ENCODE data around the gene RIC3.

Gene RIC3

GRCh38 chr11:8126649-8127289, 42.1 kb downstream of the RIC3 start (continued):
- TF ChIP-seq POU6F1 (CRISPR knock-in tag; IDR thresholded peaks at IDR 0.05; ENCODE audit: borderline replicate concordance, low read depth) (no peak), ZFP30 (CRISPR knock-in tag; IDR thresholded peaks at IDR 0.05) (no peak), CREB5 (CRISPR knock-in tag; IDR thresholded peaks at IDR 0.05; ENCODE audit: low read depth) (no peak), SNAI2 (CRISPR knock-in tag; IDR thresholded peaks at IDR 0.05) (no peak)

GRCh38 chr11:8122173-8122764, 46.6 kb downstream of the RIC3 start:
- no peak for ATAC-seq
- TF ChIP-seq PATZ1 (CRISPR knock-in tag; IDR thresholded peaks at IDR 0.05; ENCODE audit: borderline replicate concordance) (no peak), ISL1 (CRISPR knock-in tag; IDR thresholded peaks at IDR 0.05) (no peak), CSDC2 (CRISPR knock-in tag; IDR thresholded peaks at IDR 0.05) (no peak), PPARA (CRISPR knock-in tag; IDR thresholded peaks at IDR 0.05; ENCODE audit: borderline replicate concordance) (no peak), OSR1 (CRISPR knock-in tag; IDR thresholded peaks at IDR 0.05) (no peak), ESRRG (CRISPR knock-in tag; IDR thresholded peaks at IDR 0.05) (no peak), ZNF8 (CRISPR knock-in tag; IDR thresholded peaks at IDR 0.05) (no peak), TOX (CRISPR knock-in tag; IDR thresholded peaks at IDR 0.05; ENCODE audit: borderline replicate concordance) (no peak), ZFP30 (CRISPR knock-in tag; IDR thresholded peaks at IDR 0.05) (no peak), ARNTL (CRISPR knock-in tag; IDR thresholded peaks at IDR 0.05; ENCODE audit: borderline replicate concordance, low read depth) (no peak), TSHZ2 (CRISPR knock-in tag; IDR thresholded peaks at IDR 0.05) (no peak)

- TF ChIP-seq TCF4 (CRISPR knock-in tag; IDR thresholded peaks at IDR 0.05; ENCODE audit: borderline replicate concordance) (no peak), CSDC2 (CRISPR knock-in tag; IDR thresholded peaks at IDR 0.05) (no peak), ARNTL (CRISPR knock-in tag; IDR thresholded peaks at IDR 0.05; ENCODE audit: borderline replicate concordance, low read depth) (no peak), ZNF565 (CRISPR knock-in tag; conservative IDR thresholded peaks at IDR 0.05; ENCODE audit: low read depth) (no peak), TOX (CRISPR knock-in tag; IDR thresholded peaks at IDR 0.05; ENCODE audit: borderline replicate concordance) (no peak)
- ATAC-seq: no peak
Measured at GRCh38 chr11:8111636-8112035, 57.2 kb downstream of the RIC3 start.

- no peak; the same call in 2 of the 3 replicates for ATAC-seq
- no peak for TF ChIP-seq PPARA (CRISPR knock-in tag; IDR thresholded peaks at IDR 0.05; ENCODE audit: borderline replicate concordance)
- TF ChIP-seq ZNF565 (CRISPR knock-in tag; conservative IDR thresholded peaks at IDR 0.05; ENCODE audit: low read depth): no peak
- no peak for TF ChIP-seq CSRNP3 (CRISPR knock-in tag; IDR thresholded peaks at IDR 0.05)
- no peak for TF ChIP-seq POU6F1 (CRISPR knock-in tag; IDR thresholded peaks at IDR 0.05; ENCODE audit: borderline replicate concordance, low read depth)
- no peak for TF ChIP-seq ZFP30 (CRISPR knock-in tag; IDR thresholded peaks at IDR 0.05)
- TF ChIP-seq SNAI2 (CRISPR knock-in tag; IDR thresholded peaks at IDR 0.05): no peak
- TF ChIP-seq ESRRG (CRISPR knock-in tag; IDR thresholded peaks at IDR 0.05): no peak
- TF ChIP-seq ISL1 (CRISPR knock-in tag; IDR thresholded peaks at IDR 0.05): no peak
- TF ChIP-seq TOX (CRISPR knock-in tag; IDR thresholded peaks at IDR 0.05; ENCODE audit: borderline replicate concordance): no peak
Measured at GRCh38 chr11:8110396-8110795, 58.4 kb downstream of the RIC3 start.
